Measurements from ENCODE around the gene SLC39A2.

GRCh38 chr14:21023817-21024584 is 24.9 kb downstream of the SLC39A2 start:
- TF ChIP-seq CTCF (IDR thresholded peaks at IDR 0.05) (no peak), POLR2A (IDR thresholded peaks at IDR 0.05) (no peak)

Data from testis (tissue), 2 donors.